Measurements from ENCODE around the gene DOCK6.

GRCh38 chr19:11164879-11165406, 97.4 kb downstream of the DOCK6 start:
- TF ChIP-seq POLR2AphosphoS5 (IDR thresholded peaks at IDR 0.05; ENCODE audit: low read depth, low read length) (no peak), FOXP2 (optimal IDR thresholded peaks at IDR 0.05; ENCODE audit: borderline replicate concordance, extremely low read depth, extremely low read length, insufficient read depth) (no peak), TAF1 (IDR thresholded peaks at IDR 0.05; ENCODE audit: borderline replicate concordance, insufficient read depth, low read length) (no peak)
- TF ChIP-seq, protein P1, sequence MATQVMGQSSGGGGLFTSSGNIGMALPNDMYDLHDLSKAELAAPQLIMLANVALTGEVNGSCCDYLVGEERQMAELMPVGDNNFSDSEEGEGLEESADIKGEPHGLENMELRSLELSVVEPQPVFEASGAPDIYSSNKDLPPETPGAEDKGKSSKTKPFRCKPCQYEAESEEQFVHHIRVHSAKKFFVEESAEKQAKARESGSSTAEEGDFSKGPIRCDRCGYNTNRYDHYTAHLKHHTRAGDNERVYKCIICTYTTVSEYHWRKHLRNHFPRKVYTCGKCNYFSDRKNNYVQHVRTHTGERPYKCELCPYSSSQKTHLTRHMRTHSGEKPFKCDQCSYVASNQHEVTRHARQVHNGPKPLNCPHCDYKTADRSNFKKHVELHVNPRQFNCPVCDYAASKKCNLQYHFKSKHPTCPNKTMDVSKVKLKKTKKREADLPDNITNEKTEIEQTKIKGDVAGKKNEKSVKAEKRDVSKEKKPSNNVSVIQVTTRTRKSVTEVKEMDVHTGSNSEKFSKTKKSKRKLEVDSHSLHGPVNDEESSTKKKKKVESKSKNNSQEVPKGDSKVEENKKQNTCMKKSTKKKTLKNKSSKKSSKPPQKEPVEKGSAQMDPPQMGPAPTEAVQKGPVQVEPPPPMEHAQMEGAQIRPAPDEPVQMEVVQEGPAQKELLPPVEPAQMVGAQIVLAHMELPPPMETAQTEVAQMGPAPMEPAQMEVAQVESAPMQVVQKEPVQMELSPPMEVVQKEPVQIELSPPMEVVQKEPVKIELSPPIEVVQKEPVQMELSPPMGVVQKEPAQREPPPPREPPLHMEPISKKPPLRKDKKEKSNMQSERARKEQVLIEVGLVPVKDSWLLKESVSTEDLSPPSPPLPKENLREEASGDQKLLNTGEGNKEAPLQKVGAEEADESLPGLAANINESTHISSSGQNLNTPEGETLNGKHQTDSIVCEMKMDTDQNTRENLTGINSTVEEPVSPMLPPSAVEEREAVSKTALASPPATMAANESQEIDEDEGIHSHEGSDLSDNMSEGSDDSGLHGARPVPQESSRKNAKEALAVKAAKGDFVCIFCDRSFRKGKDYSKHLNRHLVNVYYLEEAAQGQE (IDR thresholded peaks at IDR 0.05; ENCODE audit: insufficient read depth in 1 of 2, low read depth in 2 of 2, low read length in 2 of 2), result no peak
